ENCODE data around the gene ARF1.

GRCh38 chr1:228066416-228066815 lies 16.1 kb upstream of the ARF1 start:
- TF ChIP-seq CTCF (tag by site-specific recombination; IDR thresholded peaks at IDR 0.05): no peak
- no peak for TF ChIP-seq ZNF785 (tag by site-specific recombination; IDR thresholded peaks at IDR 0.05)
- TF ChIP-seq ZNF18 (tag by site-specific recombination; IDR thresholded peaks at IDR 0.05): no peak
- TF ChIP-seq YY1 (tag by site-specific recombination; IDR thresholded peaks at IDR 0.05): no peak
- TF ChIP-seq ZNF132 (tag by site-specific recombination; IDR thresholded peaks at IDR 0.05; ENCODE audit: borderline replicate concordance): no peak
- TF ChIP-seq REST (tag by site-specific recombination; IDR thresholded peaks at IDR 0.05): no peak
- TF ChIP-seq GLI4 (tag by site-specific recombination; IDR thresholded peaks at IDR 0.05): no peak
- no peak for TF ChIP-seq ZNF121 (tag by site-specific recombination; IDR thresholded peaks at IDR 0.05)

Measured in HEK293 (cell line).